GM21717 (cell line): ENCODE data around the gene CHRD.
A peak's percentile ranks its signal among the peaks of the same experiment; 100 is the strongest.
"Not testable (repeated sequence)": the region's sequence is repeated elsewhere in the genome, so short reads cannot be mapped to it uniquely, and the experiment has no call there.

Experiments used
- ATAC-seq: cut with Tn5 transposase; IDR thresholded peaks from one replicate; pipeline ENCODE4 v1.9.1; 2021; ENCODE audit warnings: mild to moderate bottlenecking, moderate library complexity; ENCODE audit not compliant: unreplicated experiment

CHRD gene

DNA sequence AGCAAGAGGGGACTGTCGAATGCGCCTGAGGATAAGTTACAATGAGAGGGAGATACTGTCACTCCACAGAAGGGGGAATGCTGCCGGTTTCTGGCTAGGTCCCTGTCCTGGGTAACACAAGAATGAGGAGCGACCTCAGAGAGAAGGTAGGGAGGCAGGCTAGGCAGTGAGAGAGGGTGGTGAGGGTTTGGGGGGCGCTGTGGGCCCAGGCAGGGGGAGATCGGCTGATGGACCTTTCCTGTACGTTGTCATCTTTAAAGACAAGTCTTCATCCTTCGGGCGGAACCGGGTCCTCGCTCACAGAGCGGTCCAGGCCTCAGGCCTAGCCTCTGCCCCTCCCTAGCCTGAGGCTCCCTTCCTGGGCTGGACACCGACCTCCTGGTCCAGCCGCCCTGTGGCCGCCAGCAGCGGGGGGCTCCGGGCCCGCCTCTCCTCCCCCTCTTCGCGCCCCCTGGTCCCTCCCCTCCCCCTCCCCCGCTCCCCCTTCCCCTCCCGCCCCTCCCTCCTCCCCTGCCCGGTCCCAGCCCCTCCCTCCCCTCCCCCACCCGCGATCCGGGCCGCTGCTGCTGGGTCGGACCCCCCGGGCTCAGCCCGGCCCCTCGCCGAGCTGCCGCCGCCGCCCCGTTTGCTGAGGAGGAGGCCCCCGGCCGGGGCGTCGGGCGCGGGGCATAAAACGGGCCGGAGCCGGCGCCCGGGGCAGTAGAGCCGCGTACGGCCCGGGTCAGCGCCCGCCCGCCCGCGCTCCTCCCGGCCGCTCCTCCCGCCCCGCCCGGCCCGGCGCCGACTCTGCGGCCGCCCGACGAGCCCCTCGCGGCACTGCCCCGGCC is at the start of gene CHRD:
Gene CHRD (plus strand): TSS at position 697 of the 827 bp plus-strand sequence. CDS start 265 bp downstream, outside the sequence.
- ATAC-seq: no peak

DNA sequence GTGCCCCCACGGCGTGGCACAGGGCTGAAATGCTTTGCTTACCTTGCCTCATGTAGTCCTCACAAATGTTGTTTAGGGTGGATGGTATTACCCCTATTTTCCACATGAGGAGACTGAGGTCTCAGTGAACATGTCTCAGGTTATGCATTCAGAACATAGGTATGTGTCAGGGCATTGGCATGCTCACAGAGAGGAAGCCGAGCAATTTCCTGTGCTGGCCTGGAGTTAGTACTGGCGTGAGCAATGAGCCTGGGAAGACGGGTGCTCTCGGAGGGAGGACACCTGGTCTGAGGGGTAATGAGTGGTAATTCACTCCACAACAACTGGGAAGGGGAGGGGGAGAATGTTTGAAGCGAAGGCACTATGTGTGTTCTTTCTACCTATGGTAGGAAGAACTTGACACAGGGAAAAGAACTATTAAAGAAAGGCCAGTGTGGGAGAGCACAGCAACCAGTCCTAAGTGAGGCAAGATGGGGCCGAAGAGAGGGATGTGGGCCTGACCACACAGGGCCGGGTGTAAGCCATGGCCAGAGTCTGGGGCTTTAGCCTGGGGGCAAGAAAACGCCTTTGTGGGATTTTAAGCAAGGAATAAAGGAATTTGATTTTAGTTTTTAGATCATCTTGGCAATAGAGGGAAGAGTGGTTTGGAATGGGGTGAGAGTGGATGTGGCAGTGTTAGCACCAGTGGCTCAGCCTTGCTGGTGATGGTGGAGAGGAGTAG is 47.3 kb upstream of the CHRD start:
- ATAC-seq: no peak

DNA sequence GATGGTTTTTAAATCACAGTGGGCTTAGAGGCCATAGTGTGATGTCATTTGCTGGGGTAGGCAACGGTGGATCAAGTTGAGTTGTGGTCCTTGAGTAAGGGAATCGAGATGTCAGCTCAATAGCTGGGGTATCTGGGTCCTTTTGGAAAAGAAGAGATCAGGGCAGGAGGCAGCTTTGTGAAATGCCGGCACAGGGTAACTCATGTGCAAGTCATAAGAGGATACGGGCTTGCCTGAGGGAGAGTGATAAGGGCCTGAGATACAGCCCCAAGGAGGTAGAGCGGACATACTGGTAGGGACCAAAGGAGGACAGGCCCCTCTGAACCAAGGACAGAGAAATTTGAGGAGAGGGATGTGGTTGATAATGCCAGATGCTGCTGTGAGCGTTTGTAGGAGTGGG is 46.7 kb upstream of the CHRD start:
- no peak for ATAC-seq

DNA sequence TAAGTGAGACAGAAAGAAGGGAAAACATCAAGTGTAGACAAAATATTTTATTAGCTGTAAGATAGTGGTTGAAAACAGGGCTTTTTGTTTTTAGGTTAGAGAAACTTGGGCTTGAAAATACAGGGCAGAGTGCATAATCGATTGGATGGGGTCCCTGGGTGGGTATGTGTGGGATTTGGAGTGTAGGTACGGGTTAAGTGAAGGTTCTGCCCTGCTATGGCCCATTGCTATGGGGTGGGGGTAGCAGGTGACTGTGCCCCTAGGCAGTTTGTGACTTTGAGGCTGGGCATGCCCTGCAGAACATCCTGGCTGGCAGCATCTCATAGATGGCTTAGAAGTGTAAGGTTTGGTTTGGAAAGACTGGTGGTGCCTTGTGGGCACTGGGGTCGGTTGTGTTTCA is 46.2 kb upstream of the CHRD start:
- ATAC-seq: no peak

DNA sequence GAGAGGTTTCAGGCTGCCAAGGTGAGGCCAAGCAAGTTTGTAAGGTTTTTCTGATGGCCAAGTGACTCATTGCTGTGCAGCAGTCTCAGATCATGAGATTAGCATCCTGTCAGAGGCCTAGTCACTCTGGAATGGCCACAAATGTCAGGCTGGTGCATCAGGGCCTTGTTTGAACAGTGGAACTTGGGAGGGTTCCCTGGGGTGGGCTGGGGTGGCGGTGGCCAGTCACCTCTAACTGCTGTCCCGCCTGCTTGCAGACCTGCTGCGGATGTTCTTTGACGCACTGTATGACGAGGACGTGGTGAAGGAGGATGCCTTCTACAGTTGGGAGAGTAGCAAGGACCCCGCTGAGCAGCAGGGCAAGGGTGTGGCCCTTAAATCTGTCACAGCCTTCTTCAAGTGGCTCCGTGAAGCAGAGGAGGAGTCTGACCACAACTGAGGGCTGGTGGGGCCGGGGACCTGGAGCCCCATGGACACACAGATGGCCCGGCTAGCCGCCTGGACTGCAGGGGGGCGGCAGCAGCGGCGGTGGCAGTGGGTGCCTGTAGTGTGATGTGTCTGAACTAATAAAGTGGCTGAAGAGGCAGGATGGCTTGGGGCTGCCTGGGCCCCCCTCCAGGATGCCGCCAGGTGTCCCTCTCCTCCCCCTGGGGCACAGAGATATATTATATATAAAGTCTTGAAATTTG is 45.2 kb upstream of the CHRD start:
- no peak for ATAC-seq

DNA sequence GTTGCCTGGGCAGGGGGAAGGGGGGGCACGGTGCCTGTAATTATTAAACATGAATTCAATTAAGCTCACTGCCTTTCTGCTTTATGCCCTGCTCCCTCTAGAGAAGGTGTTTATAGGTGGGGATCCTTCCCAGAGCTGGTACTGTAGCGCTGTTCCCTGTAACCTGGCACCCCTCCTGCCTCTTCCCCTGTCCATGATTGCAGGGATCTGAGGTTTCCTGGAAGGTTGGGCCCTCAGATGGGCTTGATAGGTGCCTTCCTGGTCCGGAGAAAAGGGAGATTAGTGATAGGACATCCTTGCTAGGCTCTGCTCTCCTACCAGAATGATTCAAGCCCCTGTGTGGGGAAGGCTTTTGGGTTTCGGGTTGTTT is 44.6 kb upstream of the CHRD start:
- no peak for ATAC-seq

DNA sequence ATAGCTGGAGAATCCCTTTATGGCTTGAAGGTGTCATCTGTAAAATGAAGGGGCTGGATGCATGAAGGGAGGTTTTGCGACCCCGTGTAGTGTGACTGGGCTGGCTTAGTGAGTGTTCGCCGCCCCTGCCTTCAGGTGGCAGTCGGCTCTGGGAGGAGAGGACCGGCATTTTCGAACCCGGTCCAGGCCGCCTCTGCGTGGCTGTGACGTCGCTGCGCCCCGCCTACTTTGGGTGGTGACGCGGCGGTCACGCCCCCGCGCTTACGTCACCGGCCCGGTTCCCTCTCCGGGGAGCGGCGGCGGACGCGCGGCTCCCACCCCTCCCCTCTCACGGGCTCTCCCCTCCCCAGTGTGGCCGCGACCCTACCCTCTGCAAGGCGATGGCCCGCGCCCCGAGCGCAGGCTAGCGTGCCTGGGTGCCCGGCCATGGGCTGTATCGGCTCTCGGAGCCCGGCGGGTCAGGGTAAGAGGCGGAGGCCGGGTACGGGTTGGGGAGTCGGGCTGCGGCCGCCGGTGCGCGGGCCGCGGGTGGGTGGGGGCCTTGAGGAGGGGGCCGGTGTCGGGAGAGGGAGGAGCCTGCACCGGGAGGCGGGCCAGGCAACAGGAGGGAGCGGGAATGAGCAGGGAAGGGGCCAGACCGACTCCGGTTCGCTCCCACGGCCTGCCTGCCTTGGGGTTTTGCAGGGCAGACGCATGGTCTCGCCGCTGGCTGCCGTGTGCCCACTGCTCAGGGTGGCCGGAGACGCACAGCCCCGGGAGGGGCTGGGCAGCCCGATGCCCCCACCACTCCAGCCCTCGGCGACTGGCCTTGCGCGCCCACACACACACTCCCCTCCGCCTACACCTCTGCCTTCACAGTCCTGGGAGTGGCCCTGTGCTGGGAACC is 44.0 kb upstream of the CHRD start:
- ATAC-seq: peak; percentile 64

DNA sequence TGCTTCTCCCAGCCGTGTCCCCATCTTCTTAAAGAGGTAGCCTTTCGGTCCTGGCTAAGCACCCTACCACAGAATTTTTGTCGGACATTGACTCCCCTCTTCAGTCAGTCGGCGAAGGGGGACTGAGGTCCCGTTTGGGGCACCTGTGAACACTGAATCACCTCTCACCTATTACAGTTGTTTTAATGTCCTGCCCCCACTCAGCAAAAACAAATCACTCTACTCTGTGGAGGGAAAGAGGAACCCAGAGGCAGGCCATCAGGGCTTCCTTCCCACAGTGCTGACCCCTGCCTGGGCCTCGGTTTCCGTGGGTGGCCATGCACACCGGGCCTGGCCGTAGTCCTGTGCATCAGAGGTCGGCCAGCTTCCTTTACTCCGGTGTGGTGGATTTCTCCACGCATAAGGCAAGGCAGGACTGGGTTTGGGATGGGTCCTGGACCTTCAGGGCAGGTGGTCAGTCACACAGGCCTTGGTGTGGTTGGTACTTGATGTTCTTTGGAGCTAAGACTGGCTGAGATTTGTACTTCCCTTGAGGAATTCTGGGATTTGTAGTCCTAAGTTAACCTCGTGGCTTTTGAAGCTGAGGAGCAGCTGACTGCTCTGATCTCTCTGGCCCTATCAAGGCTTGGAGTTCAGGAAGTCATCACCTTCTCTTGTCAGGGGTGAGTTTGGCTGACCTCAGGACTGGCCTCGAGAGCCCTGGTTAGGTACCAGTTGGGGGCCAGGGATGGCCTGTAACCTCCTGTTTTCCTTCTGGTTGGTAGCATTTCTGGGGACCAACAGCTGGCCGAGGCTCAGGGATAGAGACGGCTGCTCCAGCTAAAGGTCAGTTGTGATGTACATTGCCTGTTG is 43.1 kb upstream of the CHRD start:
- no peak for ATAC-seq

DNA sequence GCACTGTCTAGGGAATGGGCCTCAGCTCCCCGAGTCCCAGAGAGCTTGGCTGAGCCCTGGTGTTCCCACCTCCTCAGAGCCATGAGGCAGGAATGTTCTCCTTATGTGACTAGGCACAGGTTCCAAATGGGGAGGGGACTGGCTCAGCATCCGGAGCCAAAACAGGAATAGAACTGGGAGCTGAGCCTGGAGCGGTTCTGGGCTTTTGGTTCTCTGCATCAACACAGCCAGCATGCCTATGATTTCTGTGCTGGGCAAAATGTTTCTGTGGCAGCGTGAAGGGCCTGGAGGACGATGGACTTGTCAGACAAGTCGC is 42.5 kb upstream of the CHRD start, which contains the start of gene FAM131A:
Gene FAM131A (plus strand): TSS at position 202 of the 316 bp plus-strand sequence. CDS start 31 bp downstream, at position 233.
- no peak for ATAC-seq

DNA sequence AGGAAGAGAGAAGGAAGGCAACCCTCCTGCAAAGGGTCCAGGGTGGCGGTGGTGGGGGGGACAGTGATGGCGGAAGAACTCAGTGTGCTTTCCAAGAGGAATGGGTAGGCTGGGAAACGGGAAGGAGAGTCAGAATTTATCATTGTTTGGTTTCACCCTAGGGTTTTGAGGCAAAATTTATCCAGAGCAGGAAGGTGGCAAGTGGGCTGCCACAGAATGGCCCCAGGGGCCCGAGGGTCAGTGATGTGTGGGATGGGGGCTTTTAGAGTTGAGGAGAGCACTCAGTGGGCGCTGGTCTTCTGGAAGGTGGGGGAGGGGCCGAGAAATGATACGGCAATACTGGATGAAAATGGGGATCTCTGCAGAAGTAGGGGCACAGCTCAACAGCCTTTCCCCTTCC is 41.9 kb upstream of the CHRD start:
- no peak for ATAC-seq

DNA sequence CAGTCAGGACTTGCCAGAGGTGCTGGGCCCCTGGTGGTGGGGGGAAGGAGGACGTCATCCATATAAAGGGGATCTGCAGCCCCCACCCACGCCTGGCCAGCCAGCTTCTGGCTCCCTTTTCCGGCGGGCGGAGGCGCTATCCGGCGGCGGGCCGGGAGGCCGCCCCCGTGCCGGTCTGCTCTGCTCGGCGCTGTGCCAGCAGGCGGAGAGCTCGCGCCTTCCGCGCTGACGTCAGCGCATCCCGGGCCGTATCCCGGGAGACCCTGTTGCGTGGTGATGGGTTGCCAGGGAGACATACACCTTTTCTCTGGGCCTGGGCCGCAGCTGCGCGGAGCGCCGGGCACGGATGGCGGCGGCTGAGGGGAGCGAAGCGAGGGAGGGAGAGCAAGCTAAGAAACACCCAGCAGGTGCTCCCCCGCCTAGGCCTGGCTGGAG is 41.3 kb upstream of the CHRD start:
- no peak for ATAC-seq

DNA sequence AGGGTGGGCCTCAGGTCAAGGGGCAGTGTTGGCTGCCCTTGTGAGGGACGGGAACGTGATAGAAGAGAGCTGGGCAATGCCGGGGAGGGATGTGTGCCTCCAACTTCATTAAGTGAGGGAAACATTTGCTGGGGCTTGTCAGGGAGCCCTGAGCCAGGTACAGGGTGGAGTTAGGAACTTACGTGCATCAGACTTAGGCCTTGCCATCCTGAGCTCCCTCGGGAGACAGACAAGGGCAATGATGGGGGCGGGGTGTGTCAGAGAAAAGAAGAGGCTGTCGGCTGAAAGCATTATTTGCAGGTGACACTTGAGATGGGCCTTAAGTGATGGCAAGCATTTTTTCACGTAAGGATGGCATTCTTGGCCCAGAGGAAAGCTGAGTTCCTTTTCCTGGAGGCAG is 40.9 kb upstream of the CHRD start:
- ATAC-seq: no peak

DNA sequence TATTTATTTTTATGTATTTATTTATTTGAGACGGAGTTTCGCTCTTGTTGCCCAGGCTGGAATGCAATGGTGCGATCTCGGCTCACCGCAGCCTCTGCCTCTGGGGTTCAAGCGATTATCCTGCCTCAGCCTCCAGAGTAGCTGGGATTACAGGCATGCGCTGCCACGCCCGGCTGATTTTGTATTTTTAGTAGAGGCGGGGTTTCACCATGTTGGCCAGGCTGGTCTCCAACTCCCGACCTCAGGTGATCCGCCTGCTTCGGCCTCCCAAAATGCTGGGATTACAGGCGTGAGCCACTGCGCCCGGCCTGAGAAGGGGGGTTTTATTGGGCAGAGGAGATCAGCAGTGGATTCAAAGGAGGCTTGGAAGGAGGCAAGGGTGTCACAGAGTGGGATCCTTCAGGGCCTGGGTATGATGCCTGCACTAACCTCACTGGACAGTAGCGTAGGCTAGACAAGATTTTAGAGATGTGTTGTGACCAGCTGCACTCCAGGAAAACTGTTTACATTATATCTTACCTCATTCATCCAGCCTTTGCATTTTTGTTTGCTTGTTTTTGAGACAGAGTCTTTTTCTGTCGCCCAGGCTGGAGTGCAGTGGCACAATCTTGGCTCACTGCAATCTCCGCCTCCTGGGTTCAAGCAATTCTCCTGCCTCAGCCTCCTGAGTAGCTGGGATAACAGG is 40.3 kb upstream of the CHRD start:
- not testable (repeated sequence) for ATAC-seq

DNA sequence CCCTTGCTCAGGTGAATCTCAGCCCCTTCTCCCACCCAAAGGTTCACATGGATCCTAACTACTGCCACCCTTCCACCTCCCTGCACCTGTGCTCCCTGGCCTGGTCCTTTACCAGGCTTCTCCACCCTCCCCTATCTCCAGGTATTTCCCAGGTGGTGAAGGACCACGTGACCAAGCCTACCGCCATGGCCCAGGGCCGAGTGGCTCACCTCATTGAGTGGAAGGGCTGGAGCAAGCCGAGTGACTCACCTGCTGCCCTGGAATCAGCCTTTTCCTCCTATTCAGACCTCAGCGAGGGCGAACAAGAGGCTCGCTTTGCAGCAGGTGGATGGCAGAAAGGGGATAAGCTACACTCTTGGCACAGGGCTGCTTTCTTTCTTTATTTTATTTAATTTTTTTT is 37.9 kb upstream of the CHRD start:
- no peak for ATAC-seq

DNA sequence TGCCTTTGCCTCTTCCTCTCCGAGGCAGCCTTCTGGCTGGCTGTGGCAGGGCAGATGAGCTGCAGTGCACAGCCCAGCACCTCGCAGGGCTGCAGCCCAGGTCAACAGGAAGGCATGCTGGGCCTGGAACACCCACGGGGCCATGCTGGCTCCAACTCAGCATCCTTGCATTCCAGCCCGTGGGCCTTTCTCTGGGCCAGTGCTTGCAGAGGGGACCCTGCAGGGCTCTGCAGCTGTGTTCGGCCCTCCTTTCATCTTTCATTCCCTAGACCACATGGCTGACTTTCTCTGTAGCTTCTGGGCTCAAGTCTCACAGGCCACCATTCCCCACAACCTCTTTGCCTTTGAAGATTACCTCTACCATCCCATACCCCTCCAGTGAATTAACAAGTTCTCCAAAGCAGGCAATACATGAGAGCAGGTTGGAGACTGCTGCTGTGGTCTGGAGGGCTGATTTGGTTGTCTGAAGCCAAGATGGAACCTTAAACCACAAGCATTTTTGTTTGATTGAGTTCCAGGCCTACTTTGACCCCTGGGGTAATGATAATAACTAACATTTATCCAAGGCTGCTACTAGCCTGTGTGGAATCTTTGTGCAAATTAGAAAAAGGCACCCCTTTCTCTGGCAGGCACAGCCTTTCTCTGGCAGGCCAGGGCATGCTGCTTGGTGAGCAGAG is 36.5 kb upstream of the CHRD start:
- ATAC-seq: no peak

DNA sequence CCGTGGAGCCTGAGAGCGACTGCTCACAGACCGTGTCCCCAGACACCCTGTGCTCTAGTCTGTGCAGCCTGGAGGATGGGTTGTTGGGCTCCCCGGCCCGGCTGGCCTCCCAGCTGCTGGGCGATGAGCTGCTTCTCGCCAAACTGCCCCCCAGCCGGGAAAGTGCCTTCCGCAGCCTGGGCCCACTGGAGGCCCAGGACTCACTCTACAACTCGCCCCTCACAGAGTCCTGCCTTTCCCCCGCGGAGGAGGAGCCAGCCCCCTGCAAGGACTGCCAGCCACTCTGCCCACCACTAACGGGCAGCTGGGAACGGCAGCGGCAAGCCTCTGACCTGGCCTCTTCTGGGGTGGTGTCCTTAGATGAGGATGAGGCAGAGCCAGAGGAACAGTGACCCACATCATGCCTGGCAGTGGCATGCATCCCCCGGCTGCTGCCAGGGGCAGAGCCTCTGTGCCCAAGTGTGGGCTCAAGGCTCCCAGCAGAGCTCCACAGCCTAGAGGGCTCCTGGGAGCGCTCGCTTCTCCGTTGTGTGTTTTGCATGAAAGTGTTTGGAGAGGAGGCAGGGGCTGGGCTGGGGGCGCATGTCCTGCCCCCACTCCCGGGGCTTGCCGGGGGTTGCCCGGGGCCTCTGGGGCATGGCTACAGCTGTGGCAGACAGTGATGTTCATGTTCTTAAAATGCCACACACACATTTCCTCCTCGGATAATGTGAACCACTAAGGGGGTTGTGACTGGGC is 35.1 kb upstream of the CHRD start:
- ATAC-seq: no peak

DNA sequence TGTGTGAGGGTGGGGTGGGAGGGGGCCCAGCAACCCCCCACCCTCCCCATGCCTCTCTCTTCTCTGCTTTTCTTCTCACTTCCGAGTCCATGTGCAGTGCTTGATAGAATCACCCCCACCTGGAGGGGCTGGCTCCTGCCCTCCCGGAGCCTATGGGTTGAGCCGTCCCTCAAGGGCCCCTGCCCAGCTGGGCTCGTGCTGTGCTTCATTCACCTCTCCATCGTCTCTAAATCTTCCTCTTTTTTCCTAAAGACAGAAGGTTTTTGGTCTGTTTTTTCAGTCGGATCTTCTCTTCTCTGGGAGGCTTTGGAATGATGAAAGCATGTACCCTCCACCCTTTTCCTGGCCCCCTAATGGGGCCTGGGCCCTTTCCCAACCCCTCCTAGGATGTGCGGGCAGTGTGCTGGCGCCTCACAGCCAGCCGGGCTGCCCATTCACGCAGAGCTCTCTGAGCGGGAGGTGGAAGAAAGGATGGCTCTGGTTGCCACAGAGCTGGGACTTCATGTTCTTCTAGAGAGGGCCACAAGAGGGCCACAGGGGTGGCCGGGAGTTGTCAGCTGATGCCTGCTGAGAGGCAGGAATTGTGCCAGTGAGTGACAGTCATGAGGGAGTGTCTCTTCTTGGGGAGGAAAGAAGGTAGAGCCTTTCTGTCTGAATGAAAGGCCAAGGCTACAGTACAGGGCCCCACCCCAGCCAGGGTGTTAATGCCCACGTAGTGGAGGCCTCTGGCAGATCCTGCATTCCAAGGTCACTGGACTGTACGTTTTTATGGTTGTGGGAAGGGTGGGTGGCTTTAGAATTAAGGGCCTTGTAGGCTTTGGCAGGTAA is 34.3 kb upstream of the CHRD start:
- no peak for ATAC-seq
